ENCODE results near the gene TMCC1.
"Not testable (repeated sequence)": the region's sequence is repeated elsewhere in the genome, so short reads cannot be mapped to it uniquely, and the experiment has no call there.

The TMCC1 gene

DNA sequence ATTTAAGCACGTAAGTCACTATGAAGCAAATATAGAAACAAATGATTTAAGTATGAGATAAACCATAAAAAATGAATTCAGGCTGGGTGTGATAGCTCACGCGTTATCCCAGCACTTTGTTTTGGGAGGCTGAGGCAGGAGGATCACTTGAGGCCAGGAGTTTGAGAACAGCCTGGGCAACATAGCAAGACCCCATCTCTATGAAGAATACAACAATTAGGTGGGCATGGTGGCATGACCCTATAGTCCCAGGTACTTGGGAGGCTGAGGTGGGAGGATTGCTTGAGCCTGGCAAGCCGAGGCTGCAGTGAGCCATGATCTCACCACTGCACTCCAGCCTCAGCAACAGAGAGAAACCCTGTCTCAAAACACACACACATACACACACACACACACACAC is 34.2 kb downstream of the TMCC1 start:
- no peak overlapping the region for H3K27ac ChIP-seq
- ChIA-PET POLR2A (ENCODE audit: low non-redundant PET) (no interaction called here), CTCF (no interaction called here)
- TF ChIP-seq, protein P1, sequence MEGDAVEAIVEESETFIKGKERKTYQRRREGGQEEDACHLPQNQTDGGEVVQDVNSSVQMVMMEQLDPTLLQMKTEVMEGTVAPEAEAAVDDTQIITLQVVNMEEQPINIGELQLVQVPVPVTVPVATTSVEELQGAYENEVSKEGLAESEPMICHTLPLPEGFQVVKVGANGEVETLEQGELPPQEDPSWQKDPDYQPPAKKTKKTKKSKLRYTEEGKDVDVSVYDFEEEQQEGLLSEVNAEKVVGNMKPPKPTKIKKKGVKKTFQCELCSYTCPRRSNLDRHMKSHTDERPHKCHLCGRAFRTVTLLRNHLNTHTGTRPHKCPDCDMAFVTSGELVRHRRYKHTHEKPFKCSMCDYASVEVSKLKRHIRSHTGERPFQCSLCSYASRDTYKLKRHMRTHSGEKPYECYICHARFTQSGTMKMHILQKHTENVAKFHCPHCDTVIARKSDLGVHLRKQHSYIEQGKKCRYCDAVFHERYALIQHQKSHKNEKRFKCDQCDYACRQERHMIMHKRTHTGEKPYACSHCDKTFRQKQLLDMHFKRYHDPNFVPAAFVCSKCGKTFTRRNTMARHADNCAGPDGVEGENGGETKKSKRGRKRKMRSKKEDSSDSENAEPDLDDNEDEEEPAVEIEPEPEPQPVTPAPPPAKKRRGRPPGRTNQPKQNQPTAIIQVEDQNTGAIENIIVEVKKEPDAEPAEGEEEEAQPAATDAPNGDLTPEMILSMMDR (conservative IDR thresholded peaks at IDR 0.05; ENCODE audit: low read depth), result no peak
- DNase-seq (ENCODE audit: low spot score), result no peak

DNA sequence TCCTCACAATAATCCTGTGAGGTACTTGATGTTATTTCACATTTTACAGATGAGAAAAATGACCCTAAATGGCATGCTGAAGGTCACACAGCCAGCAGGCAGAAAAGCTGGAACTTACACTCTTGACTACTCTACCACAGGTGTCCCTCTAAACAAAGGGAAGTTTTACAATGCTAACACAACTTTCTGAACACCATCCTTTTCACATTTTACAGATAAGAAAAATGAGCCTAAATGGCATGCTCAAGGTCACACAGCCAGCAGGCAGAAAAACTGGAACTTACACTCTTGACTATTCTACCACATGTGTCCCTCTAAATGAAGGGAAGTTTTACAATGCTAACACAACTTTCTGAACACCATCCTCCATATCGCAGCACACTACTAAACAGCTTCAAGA is 35.6 kb downstream of the TMCC1 start:
- H3K27ac ChIP-seq, result no peak overlapping the region
- ChIA-PET CTCF (no interaction called here), POLR2A (ENCODE audit: low non-redundant PET) (no interaction called here)
- DNase-seq (ENCODE audit: low spot score), result no peak
- TF ChIP-seq, protein P1 (conservative IDR thresholded peaks at IDR 0.05; ENCODE audit: low read depth), result no peak

DNA sequence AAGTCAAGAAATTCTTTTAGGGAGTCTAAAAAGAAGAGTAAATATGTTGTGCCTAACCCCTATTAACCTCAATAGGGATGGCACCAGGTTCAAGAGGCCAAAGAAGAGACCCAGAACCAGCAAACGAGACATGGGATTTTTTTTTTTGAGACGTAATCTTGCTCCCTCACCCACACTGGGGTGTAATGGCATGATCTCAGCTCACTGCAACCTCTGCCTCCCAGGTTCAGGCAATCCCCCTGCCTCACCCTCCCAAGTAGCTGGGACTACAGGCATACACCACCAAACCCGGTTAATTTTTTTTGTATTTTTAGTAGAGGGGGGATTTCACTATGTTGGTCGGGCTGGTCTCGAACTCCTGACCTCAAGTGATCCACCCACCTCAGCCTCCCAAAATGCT is 36.7 kb downstream of the TMCC1 start:
- H3K27ac ChIP-seq; POLR2A ChIA-PET (ENCODE audit: low non-redundant PET); CTCF ChIA-PET; DNase-seq (ENCODE audit: low spot score): not testable (repeated sequence)

DNA sequence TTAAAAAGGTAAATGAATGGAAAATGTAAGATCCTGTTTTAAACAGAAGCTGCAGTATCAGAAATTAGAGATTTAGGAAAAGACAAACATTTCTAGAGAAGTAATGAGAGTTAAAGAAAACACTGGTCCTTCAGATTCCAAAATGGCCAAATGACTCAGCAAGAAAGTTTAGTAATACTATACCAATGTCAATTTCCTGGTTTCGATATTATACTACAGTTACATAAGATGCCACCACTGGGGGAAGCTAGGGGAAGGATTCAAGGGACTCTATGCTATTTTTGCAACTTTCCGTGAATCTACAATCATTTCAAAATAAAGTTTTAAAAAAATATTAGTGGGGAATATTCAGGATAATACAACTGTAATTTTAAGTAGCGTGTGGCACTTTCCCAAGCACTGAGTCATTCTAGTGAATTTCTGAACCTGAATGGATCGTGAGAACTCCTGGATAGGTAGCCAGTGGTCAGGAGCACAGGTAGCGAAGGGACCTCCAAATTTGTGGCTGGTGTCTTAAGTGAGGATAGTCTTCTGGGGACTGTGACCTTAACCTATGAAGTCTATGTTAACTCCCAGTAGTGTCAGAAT is 37.6 kb downstream of the TMCC1 start:
- H3K27ac ChIP-seq, result no peak overlapping the region
- POLR2A ChIA-PET (ENCODE audit: low non-redundant PET), result no interaction called here
- CTCF ChIA-PET, result no interaction called here
- peak; percentile 22 for DNase-seq (ENCODE audit: low spot score)
- TF ChIP-seq, protein P1 (conservative IDR thresholded peaks at IDR 0.05; ENCODE audit: low read depth), result no peak

DNA sequence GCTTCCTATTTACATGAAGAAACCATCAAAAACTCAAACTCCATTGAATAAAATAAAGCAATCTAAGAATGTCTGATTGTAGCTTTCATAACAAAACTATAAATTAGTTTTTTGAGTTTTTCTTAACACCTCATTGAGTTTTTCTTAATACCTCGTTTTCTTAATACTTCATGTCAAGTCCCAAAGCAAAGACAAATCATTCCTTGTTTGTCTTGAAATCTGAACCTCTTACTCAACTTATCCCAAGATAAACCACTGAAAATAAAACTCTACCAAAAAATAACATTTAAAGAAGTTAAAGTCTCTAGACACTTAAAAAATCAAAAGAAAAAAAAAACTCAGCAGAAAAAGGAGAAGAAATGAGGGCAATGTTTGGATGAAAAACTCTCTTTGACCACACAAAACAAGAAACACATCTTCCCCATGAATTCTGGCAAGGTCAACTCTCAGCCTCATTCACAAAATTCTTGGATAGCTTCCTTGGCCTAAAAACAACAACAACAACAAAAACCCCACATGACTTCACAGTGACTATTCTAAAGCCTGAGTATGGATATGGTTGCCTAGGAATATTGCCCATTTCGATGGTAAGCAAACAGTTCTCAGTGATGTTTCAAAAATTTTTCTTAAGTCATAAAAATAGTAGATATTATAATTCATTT is 38.2 kb downstream of the TMCC1 start:
- ChIA-PET POLR2A (ENCODE audit: low non-redundant PET) (no interaction called here), CTCF (no interaction called here)
- TF ChIP-seq, protein P1 (conservative IDR thresholded peaks at IDR 0.05; ENCODE audit: low read depth), result no peak
- no peak overlapping the region for H3K27ac ChIP-seq
- DNase-seq (ENCODE audit: low spot score), result no peak

DNA sequence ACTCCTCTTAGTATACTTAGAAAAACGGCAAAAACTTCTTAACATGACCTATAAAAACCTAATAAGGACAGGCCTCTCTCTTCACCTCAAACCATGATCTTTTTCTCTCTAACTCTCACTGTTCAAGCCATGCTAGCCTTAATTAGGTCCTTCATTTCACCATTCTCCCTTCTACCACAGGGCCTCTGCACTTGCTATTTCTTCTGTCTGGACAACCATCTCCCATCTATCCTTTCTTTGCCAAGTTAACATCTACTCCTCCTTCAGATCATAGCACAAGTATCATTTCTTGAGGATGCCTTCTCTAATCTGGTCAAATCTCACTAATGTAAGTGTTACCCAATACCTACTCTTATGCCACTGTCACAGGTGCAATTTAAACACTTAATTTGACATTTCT is 39.1 kb downstream of the TMCC1 start:
- CTCF ChIA-PET, result no interaction called here

DNA sequence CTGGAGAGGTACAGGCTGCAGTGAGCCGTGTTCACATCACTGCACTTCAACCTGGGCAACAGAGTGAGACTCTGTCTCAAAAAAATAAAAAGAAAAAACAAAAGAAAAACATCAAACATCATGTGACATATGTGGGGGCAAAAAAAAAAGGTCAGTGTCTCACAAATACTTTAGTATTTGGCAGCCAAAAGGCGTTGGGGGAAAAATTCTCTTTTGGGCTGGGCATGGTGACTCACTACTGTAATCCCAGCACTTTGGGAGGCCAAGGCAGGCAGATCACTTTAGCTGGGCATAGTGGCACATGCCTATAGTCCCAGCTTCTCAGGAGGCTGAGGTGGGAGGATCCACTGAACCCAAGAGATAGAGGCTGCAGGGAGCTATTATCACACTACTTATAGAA is 47.6 kb downstream of the TMCC1 start:
- H3K27ac ChIP-seq, result peak overlapping the region; percentile 41
- POLR2A ChIA-PET (ENCODE audit: low non-redundant PET), result no interaction called here
- TF ChIP-seq, protein P1 (conservative IDR thresholded peaks at IDR 0.05; ENCODE audit: low read depth), result no peak
- DNase-seq (ENCODE audit: low spot score), result no peak
- CTCF ChIA-PET, result no interaction called here

More for the DNA sequence above, 39.1 kb downstream of the TMCC1 start:
- TF ChIP-seq, protein P1 (conservative IDR thresholded peaks at IDR 0.05; ENCODE audit: low read depth), result no peak
- POLR2A ChIA-PET (ENCODE audit: low non-redundant PET), result no interaction called here
- H3K27ac ChIP-seq, result no peak overlapping the region
- no peak for DNase-seq (ENCODE audit: low spot score)

Data from RWPE1 (cell line).